ENCODE measurements around the gene PLS3. TPM values are rescaled to one million over a fixed set of nuclear protein-coding genes. Genes with fewer than 3 reads are reported as not detected.
"Not testable (repeated sequence)": the region's sequence is repeated elsewhere in the genome, so short reads cannot be mapped to it uniquely, and the experiment has no call there.

Gene PLS3, protein sequence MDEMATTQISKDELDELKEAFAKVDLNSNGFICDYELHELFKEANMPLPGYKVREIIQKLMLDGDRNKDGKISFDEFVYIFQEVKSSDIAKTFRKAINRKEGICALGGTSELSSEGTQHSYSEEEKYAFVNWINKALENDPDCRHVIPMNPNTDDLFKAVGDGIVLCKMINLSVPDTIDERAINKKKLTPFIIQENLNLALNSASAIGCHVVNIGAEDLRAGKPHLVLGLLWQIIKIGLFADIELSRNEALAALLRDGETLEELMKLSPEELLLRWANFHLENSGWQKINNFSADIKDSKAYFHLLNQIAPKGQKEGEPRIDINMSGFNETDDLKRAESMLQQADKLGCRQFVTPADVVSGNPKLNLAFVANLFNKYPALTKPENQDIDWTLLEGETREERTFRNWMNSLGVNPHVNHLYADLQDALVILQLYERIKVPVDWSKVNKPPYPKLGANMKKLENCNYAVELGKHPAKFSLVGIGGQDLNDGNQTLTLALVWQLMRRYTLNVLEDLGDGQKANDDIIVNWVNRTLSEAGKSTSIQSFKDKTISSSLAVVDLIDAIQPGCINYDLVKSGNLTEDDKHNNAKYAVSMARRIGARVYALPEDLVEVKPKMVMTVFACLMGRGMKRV
- 10 to 100 TPM; 15.7 to 21.2 TPM for total RNA-seq
- long read RNA-seq, transcript PLS3-202 (16 exons, 3,280 nt): major isoform, 37 of 49 reads
- long read RNA-seq, partial matches to known transcripts: 6 of 49 reads
- long read RNA-seq, other reads (novel, unspliced or antisense): 5 of 49 reads

DNA sequence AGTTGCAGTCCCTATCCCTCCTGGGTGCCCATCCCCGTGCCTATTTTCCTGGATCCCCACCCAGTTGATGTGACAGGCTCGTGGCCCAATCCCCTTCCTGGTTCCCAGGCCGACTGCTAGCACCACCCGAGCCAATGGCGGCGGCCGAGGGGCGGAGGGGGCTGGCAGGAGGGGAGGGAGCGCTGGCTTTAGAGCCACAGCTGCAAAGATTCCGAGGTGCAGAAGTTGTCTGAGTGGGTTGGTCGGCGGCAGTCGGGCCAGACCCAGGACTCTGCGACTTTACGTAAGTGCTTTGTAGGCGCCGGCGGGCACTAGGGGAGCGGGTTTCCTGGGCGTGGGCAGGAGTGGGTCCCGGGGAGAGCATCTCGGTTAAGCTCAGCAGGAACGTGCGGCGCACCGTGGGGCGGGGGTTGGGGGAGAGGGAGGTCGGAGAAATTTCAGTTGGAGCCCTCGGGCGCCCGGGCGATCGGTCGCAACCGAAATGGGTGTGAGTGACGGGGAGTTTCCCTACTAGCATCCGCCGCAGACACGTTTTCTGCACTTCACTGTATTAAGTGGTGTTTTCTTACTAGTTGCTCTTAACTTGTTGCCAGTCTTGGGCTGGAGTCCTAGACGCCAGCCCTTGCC is at the start of gene PLS3:
Gene PLS3 (plus strand): TSS at position 197 of the 627 bp plus-strand sequence. CDS start 49,077 bp downstream, outside the sequence.
- DNase-seq: peak; percentile 74 to 82
- intact Hi-C loops (cut with DNase I, micrococcal nuclease): no loop called here
- peak; percentile 88 for ATAC-seq

DNA sequence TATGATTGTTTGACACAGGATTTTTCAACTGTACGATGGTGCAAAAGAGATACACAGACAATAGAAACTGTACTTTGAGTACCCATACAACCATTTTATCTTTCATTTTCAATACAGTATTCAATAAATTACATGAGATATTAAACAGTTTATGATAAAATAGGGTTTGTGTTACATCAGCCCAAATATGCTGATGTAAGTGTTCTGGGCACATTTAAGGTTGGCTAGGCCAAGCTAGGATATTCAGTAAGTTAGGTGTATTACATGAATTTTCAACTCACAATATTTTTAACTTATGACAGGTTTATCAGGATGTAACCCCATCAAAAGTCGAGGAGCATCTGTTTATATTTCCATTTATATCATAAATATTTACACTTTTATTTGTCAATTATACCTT is 42.9 kb upstream of the PLS3 start:
- DNase-seq: no peak
- no peak for ATAC-seq
- intact Hi-C loops (cut with DNase I, micrococcal nuclease): no loop called here

DNA sequence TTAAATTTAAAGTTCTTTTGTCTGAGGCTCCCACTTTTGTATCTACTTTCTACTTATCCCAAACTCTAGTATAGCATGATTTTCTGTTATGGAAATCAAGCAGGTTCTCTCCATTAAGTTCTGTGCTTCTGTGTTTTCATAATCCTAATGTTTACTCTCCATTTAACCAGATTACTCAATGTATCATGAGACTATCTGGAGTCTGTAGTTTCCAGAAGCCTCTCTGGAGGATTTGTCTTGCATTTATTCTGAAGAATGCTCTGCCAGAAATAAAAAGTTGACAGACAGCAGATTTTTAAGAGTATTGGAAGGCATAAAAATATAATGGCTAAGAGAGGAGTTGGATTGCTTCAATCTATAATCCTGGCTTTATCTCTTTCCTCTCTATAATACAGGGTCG is 39.2 kb upstream of the PLS3 start:
- DNase-seq (no peak), ATAC-seq (no peak)
- intact Hi-C loops (cut with DNase I, micrococcal nuclease): no loop called here

DNA sequence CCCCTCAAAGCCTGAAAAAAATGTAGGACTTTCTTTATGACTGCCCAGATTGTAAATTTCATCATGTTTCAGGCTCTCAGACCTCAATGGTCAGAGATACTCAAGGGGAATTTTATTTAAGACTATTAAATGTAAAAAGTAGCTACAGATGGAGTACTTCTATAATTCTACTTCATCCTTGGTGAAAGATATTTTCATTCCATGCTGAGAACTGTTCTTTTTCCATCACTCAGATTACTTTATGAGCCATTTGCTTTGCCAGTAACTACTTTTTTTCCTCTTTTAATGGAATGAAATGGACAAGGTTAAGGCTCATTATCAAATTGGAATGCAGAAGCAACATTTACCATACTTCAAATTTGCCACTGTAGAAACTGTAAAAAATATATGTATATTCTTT is 38.0 kb upstream of the PLS3 start:
- no peak for DNase-seq
- intact Hi-C loops (cut with DNase I, micrococcal nuclease): no loop called here
- no peak for ATAC-seq

DNA sequence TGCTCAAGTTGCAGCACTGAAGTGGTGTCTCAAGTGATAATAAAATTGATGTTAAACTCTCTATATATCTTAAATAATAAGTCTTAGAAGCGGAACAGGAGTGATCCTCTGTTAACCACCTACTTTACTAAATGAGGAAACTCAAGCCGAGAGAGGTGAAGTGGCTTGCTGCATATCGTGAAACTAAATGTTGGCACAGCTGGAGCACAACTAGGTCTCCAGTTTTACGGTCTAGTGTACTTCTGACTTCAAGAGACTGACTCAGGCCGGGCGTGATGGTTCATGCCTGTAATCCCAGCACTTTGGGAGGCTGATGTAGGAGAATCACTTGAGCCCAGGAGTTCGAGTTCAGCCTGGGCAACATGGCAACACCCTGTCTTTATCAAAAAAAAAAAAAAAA is 35.5 kb upstream of the PLS3 start:
- DNase-seq (no peak), ATAC-seq (no peak)
- intact Hi-C loops (cut with DNase I, micrococcal nuclease): no loop called here

DNA sequence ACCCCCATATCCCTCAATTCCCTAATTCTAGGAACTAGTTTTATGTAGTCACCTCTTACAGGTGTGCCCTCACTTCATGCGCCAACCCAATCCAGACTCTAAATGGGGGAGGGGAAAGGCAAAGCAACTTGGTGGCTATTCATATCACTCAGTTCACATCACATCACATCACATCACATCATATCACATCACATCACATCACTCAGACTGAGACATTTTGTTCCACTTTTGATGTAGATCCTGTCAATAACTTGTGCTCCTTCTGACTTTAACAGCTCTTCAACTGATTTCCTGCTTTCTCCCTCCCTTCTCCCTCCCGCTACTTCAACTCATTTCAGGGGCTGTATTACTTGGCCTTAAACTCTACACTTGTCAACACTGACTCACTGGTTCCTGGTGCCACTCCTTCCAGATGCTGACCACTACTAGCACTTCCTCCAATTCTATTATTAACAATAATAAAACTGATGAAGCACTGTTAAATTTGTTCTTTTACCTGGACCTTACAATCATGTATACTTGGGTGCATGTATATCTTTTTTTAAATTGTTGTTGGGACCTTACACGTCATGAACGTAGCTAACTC is 29.1 kb upstream of the PLS3 start:
- DNase-seq (no peak), ATAC-seq (no peak)
- intact Hi-C loops (cut with DNase I, micrococcal nuclease): no loop called here

DNA sequence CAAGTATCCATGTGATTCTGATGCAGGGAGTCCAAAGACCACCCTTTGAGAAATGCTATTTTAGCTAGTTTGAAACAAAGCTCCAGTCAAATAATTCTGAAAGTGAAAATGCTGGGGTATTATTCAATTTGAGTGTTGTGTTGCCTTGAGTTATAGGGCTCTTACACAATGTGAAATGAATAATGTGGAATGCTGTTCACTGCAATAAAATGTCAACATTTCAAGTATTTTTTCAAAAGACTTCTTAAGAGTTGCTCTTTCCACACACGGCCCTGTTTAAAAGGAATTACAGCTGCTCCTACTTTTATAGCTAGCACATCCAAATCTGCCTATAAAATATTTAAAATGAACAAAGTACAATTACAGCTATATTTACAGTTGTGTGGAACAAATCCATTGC is 27.5 kb upstream of the PLS3 start:
- intact Hi-C loops (cut with DNase I, micrococcal nuclease): no loop called here
- ATAC-seq (peak; percentile 47), DNase-seq (no peak)

DNA sequence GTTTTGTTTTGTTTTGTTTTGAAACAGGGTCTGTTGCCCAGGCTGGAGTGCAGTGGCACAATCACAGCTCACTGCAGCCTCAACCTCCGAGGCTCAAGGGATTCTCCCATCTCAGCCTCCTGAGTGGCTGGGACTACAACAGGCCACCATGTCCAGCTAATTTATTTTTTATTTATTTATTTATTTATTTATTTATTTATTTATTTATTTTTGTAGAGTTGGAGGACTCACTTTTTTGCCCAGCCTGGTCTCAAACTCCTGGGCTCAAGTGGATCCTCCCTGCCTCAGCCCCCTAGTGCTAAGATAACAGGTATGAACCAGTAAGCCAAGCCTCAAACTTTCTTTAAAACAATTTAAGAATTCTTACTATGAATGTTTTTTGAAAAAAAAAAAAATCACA is 26.6 kb upstream of the PLS3 start:
- no peak for ATAC-seq
- no peak for DNase-seq
- intact Hi-C loops (cut with DNase I, micrococcal nuclease): no loop called here

DNA sequence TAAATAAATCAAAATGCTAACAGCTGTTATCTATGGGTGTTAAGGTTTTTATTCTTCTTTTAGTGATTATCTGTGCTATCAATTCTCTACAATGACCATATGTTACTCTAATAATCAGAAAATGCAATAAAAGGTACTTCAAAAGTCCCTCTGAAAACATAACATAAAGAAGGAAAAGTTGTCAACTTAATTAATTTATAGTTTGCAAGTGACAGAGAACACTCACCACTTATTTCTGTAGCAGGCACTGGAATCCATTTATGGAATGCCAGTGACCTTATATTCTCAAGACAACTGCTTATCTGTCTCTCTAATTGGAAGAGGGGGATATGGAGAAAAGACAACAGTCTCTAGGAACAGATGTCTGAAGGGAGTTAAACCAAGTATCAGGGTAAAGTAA is 25.6 kb upstream of the PLS3 start:
- no peak for DNase-seq
- intact Hi-C loops (cut with DNase I, micrococcal nuclease): no loop called here
- ATAC-seq: no peak

DNA sequence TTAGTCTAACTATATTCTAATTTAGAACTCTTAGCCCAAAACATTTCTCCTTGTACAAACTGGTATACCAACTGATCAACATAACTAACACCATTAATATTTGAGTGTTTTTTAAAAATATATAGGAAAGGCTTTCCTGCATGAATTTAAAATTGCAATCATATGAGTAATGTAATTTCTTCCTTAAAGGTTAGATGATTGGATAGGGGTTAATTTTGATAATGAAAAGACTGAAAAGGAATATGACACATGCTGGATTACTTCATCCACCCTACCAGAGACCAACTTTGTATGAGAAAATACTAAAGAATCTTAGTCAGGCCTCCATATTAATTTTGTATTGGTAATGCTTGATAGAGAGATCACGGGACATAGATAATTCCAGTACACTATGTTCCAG is 25.1 kb upstream of the PLS3 start:
- ATAC-seq (no peak), DNase-seq (no peak)
- intact Hi-C loops (cut with DNase I, micrococcal nuclease): no loop called here

DNA sequence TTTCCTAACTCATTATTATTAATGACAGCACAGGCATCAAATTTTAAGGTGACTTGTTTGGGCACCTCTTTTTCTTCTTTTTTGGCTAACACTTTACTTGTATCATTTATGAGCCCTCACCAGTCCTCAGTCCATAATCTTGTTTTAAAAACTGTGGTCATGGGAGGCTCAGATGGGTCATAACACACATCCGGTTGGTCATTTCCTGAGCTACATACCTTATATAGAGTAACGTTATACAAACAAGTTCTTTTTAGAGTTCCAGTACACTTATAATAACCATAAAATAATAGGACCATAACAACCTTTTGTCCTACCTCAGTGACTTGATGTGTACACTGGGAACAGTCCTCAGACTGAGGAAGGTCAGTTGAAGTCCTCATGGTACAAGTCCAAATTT is 21.1 kb upstream of the PLS3 start:
- intact Hi-C loops (cut with DNase I, micrococcal nuclease): no loop called here
- ATAC-seq: no peak
- no peak for DNase-seq

DNA sequence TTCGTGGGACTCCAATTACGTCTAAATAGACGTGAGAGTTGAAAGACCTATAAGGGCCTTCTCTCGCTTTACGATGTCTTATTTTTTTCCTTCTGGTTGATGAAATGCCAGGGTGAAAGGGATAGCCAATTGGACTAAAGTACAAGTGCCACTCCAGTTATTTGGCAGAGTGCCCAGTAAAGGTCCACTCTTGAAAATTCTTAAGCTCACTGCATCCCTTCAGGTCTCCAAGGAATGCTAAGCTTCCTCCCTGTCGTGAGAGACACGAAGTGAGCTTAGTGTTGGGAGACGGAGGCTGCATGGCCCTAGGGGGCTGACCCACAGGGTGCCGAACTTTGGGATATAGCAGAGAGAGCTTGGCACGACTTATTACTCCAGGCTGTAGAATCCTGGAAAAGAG is 19.9 kb upstream of the PLS3 start:
- not testable (repeated sequence) for DNase-seq

DNA sequence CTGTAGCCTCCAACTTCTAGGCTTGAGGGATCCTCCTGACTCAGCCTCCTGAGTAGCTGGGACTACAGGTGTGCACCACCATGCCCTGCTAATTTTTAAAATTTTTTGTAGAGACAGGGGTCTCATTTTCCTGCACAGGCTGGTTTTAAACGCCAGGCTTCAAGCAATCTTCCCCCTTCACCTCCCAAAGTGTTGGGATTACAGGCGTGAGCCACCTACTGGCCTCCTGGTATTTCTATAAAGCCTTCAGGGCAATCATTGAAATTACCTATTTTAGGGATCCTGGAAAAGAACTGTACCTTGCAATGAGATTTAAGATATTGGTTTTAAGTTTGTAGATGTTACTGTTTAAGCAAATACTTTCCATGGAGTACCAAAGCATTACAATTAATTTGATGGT is 13.5 kb upstream of the PLS3 start:
- ATAC-seq (no peak), DNase-seq (no peak)
- intact Hi-C loops (cut with DNase I, micrococcal nuclease): no loop called here

More for the DNA sequence above, 19.9 kb upstream of the PLS3 start:
- ATAC-seq; intact Hi-C loops (cut with DNase I, micrococcal nuclease): not testable (repeated sequence)

DNA sequence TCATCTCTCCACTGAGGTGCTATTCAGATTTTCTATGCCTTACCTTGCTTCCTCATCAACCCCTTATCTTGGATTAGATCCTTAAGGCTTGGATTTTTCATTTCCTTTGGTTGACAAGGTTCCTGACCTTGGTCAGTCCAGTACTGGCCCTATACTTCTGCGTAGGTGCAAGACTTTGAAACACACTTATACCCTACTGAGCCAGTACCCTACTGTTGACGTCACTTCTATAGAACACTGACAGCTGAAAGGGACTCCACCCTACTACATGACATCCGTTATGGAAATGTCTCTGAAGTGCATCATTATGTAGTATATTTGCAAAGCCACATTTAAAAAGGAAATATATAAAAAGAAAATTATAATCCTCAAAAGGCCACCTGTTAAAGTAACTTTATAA is 12.0 kb upstream of the PLS3 start:
- no peak for DNase-seq
- ATAC-seq: no peak
- intact Hi-C loops (cut with DNase I, micrococcal nuclease): no loop called here

DNA sequence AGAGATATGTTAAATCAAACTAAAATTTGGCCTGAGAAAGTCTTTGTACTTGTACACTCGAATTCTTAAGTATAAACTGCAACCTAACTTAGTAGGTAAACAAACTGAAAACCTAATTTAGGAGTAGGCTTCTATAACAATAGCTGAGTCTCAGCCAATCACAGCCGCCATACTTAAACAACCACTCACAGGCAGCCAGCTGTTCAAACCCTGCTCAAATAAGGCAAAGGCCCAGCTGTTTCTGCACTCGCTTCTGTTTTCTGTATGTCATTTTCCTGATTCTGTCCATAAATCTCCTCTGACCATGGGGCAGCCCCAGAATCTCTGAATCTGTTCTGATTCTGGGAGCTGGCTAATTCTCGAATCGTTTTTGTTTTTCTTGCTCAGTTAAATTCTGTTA is 7.8 kb upstream of the PLS3 start:
- DNase-seq (no peak), ATAC-seq (no peak)
- intact Hi-C loops (cut with DNase I, micrococcal nuclease): no loop called here

DNA sequence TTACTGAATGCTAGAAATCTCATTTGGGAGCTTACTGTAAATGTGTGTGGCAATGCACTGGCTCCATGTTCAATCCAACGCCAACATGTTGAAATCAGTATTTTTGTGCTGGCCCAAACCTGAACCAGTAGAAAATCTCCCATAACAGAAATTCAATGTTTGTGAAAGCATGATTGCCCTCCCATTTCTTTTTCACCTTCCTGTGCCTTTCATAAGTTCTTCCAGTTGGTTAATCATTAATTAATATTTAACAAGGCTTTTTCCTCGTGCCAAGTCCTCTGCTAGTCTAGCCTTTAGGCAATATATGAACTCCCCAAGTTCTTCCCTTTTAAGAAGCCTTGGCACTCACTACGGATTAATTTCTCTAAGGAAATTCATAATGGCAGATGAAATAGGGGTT is 1.3 kb upstream of the PLS3 start:
- peak; percentile 29 for ATAC-seq
- DNase-seq: no peak
- intact Hi-C loops (cut with DNase I, micrococcal nuclease): no loop called here

DNA sequence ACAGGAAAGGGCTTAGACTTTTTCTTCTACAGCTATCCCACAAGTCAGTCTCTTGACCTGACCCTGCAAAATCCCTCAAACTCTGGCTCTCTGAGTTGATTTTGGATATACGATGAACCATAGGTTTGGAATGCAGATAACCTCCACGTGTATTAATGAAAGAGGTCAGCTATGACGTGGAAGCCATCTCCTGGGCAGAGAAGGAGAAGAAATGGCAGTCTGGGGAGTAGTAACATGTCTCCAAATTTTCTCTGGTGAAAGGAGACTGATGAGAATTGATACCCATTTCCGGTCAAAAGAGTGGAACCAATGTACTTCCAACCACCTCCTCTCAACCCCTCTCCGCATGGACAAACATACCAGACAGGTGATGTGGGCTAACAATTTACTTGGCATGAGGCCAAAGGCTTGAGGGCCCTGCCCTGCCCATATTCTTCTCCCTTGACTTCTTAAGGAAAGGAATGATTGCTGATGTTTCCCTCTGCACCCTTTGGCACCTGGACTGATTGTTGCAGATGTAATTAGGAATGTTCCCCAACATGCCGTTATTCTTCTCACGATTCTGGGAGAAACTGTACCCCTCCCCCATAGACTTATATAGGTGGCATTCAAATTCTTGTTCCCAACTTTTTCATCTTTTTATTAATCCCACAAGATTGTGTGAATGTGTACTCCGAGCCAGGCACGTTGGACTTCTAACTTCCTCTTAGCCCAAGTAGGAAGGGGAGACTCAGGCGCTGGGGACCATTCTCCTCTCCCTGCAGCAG is 580 bp upstream of the PLS3 start:
- DNase-seq (no peak), ATAC-seq (peak; percentile 44)
- intact Hi-C loops (cut with DNase I, micrococcal nuclease): no loop called here

DNA sequence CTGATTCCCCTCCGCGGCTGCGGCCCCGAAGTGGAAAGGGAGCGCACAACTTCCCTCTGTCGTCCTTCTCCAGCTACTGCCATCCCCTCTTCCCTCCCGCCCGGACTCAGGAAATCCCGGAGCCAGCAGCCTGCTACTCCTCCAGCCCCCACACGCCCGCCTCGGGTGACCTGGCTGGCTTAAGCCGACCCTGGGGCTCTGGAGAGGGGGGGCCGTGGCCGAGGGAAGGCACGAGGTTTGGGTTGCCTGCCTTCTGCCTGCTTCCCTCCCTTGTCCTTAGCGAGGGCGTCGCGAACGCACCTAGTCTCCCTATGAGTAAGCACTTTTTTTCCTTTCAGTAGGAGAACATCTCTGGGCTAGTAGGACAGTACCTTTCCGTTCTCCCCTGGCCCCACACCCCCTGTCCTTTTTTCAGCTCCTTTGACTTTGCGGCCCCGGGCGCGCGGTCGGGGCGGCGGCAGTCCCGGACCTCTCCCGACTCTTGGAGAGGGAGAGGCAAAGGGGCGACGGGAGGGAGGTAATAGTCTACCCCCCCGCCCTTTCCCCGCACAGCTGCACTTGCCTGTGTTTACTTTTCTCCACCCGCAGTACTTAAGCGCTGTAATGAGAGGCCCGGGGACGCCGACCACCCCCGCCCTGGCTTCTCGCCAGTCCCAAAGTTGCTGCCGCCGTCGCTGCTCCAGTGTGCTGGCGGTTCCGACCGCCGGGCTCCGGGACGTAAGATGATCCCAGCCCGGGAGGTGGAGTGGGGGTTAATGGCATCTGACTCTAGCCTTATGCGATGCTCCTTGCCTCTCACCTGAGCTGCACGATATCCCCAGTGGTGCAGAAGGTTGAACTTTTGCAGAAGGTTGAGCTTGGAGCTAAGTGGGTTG is 868 bp downstream of the PLS3 start:
- ATAC-seq (peak; percentile 49), DNase-seq (peak; percentile 31 to 37)
- intact Hi-C loops (cut with DNase I, micrococcal nuclease): no loop called here

Data from left colon (tissue), 2 donors.